Esophagus muscularis mucosa (tissue), 4 donors: ENCODE measurements around the gene EVI5.

Experiments used
- EP300 ChIP-seq: sonication (generic); formaldehyde crosslinking; IDR thresholded peaks from one replicate; pipeline ENCODE4 v1.6.1; 2017; ENCODE audit warnings: antibody characterized with exemption
- POLR2A ChIP-seq: fragments of 450-650 bp; IDR thresholded peaks from one replicate; pipeline ENCODE4 v1.6.1; 2017; ENCODE audit warnings: antibody characterized with exemption, moderate library complexity, mild to moderate bottlenecking, low read depth
- TF ChIP-seq, protein P1 (sequence below), 3 experiments: fragments of 200-600 bp in 2 of 3; fragments of 450-650 bp in 1 of 3; sonication (generic) in 2 of 3; IDR thresholded peaks; one replicate each; pipeline ENCODE4 v1.5.1; 2017 to 2019; ENCODE audit warnings: antibody characterized with exemption in 3 of 3, mild to moderate bottlenecking in 2 of 3, moderate library complexity in 1 of 3

DNA sequence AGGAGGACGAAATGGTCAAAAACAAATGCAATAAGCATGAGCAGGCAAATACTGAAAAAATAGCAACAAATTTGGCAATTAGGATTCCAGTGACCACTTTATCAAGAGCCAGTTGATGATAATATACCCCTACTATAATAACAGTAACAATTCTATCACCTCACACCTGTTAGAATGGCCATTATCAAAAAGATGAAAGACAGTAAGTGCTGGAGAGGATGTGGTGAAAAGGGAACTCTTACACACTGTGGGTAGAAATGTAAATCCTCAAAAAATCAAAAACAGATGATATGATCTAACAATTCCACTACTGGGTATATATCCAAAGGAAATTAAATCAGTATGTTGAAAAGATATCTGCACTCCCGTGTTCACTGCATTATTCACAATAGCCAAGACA lies 183.9 kb downstream of the EVI5 start:
- TF ChIP-seq POLR2A (no peak), EP300 (no peak)
- TF ChIP-seq, protein P1, sequence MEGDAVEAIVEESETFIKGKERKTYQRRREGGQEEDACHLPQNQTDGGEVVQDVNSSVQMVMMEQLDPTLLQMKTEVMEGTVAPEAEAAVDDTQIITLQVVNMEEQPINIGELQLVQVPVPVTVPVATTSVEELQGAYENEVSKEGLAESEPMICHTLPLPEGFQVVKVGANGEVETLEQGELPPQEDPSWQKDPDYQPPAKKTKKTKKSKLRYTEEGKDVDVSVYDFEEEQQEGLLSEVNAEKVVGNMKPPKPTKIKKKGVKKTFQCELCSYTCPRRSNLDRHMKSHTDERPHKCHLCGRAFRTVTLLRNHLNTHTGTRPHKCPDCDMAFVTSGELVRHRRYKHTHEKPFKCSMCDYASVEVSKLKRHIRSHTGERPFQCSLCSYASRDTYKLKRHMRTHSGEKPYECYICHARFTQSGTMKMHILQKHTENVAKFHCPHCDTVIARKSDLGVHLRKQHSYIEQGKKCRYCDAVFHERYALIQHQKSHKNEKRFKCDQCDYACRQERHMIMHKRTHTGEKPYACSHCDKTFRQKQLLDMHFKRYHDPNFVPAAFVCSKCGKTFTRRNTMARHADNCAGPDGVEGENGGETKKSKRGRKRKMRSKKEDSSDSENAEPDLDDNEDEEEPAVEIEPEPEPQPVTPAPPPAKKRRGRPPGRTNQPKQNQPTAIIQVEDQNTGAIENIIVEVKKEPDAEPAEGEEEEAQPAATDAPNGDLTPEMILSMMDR (IDR thresholded peaks at IDR 0.05) = no peak
